GM21825 (cell line): Measurements from ENCODE around the gene FFAR2.
"Not testable (repeated sequence)": the region's sequence is repeated elsewhere in the genome, so short reads cannot be mapped to it uniquely, and the experiment has no call there.

Experiments
- ATAC-seq: cut with Tn5 transposase; IDR thresholded peaks from one replicate; pipeline ENCODE4 v1.9.1; 2021; ENCODE audit warnings: mild to moderate bottlenecking, moderate library complexity; ENCODE audit not compliant: unreplicated experiment

The FFAR2 gene

DNA sequence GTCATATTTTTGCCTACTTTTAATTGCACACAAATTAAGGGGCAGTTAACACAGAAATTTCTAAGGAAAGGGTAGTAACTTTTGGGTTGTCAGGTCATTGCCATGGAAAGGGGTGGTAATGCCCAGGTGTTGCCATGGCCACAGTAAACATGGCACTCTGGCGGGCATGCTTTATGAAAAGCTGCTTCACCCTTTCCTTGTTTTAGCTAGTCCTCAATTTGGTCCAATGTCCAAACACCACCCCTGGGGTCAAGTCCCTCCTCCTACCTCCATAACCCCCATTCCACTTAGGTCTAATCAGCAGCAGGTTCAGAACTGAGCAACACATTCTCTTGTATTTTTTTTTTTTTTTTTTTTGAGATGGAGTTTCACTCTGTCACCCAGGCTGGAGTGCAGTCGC is 6.6 kb downstream of the FFAR2 start:
- no peak for ATAC-seq

DNA sequence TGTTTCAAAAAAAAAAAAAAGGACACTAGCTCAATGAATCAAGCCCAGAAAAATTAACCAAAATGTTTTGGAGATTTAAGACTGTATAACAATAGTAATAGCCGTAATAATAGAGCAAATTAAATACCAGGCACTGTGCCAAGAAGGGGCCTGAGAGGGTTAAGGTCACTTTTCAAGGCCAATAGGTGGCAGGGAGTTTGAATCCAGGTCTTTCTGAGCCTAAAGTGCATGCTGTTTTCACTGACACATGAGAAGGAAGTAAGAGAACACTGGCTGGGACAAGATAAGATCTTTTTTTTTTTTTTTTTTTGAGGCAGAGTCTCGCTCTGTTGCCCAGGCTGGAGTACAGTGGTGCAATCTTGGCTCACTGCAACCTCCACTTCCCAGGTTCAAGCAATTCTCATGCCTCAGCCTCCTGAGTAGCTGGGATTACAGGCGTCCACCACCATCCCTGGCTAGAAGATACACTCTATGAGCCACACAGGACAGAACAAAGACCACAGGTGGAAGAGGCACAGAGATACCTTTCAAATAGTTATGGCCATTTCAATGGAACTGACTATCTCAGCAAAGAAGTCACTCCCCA is 7.7 kb downstream of the FFAR2 start:
- ATAC-seq = no peak

DNA sequence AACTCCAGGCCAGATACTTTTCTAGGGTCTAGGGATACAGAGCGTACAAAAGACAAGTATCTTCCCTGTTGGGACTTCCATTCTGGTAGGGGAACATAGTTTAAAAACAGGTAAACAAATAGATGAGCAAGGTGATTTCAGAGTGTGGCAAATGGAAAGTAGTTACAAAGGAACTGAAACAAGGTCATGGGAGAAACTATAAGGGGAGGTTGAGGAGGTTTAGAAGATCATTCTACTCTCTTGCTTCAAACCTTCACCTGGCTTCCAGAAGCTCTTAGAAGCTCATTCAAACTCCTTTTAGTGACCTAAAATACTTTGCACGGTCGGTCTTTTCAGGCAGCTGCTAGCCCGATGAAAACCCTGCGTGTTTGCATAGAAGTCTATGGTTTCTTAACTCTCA is 9.1 kb downstream of the FFAR2 start:
- ATAC-seq = no peak

DNA sequence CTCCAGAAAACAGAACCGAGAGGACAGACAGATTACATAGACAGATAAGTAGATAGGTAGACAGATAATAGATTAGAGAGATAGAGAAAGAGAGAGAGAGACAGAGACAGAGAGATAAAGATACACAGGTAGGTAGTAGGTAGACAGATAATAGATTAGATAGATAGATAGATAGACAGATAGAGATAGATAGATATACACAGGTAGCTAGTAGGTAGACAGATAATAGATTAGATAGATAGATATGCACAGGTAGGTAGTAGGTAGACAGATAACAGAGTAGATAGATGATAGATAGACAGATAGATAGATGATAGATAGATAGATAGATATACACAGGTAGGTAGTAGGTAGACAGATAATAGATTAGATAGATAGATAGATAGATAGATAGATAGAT is 10.1 kb downstream of the FFAR2 start:
- no peak for ATAC-seq

DNA sequence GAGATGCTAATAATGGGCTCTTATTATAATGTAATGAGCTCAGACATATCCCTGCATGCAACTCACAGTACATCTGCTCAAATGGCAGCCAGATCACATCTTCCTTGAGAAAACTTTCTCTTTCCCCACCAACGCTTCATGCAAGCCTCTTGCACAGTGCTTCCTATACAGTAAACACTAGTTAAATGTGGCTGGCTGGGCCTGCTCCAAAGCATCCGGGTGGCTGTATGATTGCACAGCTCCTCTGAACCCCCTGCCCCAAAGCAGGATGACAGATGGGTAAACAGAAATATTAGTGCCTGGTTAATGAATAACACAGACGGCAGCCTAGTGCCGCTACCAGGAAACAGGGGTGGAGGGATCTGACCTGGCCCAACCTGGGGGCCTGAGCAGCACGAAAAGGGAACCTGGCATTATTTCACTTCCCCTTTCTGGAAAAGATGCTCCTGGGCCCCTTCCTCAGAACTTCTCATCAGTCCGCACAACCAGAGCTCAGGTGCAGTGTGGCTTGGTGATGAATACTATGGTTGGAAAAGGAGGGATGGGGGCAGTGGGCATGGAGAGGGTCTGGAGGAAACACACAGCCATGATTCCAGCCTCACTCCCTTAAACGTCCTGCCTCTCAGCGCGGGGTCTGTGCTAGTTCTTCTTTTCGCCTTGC is 10.8 kb downstream of the FFAR2 start:
- peak; percentile 40 for ATAC-seq

DNA sequence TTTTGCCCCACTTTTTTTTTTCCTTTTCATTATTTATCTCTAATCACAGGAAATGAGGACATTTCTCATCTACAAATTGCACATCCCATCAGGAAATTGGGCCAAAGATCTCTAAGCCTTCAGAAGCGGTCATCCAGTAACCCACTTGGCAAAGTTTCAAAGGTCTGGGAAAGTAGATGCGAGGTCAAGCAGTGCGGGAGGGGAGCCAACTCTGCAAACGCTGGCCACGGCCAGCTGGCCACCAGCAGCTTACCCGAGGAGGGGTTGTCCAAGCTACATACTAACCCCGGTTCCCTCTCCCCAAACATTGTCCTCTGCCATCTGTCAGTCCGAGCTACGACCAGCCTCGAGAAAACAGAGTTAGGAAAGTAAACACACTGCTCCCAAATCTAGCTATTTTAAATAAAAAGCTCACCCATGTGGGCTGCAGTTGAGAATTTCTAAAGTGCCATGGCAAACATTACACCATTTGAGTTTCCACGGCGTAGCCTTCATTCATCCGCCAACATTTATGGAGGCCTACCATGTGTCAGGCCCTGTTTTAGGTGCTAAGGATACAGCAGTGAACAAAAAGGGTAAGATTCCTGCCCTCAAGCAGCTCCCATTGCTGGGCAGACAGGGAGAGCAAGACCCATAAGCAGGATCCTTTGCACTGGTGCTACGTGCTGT is 11.5 kb downstream of the FFAR2 start:
- ATAC-seq = no peak

DNA sequence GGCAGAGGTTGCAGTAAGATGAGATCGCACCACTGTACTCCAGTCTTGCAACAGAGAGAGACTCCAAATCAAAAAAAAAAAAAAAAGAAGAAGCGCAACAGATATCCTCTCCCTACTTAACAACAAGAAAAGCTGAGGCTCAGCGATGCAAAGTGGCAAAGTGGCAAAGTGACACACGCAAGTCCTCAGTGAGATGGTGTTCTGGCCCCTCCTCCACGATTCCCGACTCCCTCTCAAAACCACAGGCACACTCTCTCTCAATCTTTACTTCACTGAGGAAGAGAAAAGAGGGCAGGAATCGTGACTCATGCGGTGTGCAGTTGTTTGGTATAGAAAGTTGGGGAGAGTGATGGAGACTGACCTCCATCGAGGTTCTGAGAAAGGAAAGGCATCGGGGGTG is 12.6 kb downstream of the FFAR2 start:
- ATAC-seq = no peak

DNA sequence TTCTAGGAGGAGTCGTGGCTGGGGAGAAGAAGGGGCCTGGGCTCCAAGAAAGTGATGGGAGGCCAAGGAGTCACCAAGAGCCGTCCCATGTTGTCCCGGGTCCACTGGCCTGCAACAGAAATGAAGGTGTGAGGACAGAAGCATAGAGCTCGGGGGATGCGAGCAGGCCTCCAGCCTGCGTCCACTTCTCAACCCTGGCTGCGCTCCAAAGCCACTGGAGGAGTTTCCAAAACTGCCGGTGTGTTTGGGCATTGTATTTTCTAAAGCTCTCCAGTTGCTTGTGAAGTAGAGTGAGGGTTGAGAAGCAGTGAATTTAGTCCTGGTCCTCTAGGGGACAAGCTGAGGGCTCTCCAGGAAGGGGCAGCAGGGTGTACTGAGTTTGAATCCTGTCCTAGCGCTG is 13.0 kb downstream of the FFAR2 start:
- ATAC-seq = no peak

DNA sequence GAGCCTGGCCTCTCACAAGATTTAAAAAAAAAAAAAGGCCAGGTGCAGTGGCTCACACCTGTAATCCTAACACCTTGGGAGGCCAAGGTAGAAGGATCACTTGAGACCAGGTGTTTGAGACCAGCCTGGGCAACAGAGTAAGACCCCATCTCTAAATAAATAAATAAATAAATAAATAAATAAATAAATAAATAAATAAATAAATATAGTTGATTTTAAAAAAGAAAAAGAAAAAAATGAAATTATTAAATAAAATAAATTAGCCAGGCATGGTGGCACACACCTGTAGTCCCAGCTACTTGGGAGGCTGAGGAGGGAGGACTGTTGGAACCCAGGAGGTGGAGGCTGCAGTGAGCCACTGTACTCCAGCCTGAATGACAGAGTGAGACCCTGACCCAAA is 13.7 kb downstream of the FFAR2 start:
- not testable (repeated sequence) for ATAC-seq

DNA sequence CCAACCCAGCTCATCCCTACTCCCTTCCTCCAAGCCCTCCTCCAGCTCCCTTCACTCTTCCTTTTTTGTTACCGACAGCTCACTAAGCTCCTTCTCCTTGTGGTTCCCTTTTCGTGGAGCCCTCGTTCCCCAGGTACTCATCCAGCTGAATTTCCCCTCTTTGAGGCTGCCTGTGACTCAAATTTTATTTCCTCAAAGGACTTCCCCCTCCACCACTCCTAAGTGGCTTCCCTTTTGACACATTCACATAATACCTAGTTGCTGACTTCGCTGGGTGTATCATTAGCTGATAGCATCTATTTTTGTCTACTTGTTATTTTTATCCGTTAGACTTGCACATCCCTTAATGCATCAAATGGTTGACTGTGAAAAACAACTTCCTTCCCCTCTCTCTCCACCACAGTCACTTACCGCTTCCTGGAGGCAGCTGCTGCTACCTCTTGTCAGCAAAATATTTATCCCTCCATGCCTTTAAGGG is 14.5 kb downstream of the FFAR2 start:
- peak; percentile 49 for ATAC-seq

DNA sequence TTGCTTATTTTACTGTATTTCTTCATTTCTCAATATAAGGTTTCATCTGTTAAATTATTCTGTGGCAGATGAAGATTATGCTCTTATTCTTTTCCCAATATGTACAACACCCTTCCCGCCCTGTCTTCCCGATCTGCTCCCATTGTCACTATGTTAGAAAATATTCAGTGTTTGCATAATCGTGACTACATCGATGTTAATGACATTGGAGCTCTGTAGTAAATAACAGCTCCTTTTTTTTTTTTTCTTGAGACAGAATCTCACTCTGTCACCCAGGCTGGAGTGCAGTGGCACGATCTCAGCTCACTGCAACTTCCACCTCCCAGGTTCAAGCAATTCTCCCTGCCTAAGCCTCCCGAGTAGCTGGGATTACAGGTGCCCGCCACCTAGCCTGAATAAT is 14.9 kb downstream of the FFAR2 start:
- ATAC-seq = not testable (repeated sequence)

DNA sequence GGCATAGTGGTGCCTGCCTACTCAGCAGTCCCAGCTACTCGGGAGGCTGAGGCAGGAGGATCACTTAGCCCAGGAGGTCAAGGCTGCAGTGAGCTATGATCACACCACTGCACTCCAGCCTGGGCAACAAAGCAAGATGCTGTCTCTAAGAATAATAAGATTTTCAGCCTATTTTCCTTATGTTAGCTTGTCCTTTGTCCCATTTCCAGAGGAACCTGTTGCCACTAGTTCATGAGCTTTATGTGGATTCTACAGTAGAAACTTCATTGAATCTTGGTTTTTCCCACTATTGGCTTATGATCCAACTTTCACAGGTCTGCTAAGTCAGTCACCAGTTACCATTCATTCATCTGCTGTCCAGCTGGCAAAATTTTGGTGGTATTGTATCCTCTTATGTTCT is 18.2 kb downstream of the FFAR2 start:
- ATAC-seq = no peak

DNA sequence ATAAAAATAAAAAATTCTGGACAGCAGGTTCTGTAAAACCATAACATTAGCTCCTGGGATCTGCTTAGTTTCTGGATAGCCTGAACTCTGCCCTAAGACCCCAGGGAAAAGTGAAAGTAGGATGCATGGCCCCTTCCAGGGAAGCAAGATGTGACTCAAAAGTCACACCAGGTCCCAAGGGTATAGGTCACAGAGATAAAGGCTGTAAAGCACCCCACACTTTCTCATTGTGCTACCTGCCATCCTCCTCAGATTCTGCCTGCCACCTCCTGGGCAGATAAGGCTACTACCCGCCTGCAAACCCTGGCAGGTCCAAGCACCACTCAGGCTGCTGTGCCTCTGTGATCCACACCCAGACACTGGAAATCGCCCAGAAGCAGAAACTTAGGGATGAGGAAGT is 20.6 kb downstream of the FFAR2 start:
- peak; percentile 77 for ATAC-seq

DNA sequence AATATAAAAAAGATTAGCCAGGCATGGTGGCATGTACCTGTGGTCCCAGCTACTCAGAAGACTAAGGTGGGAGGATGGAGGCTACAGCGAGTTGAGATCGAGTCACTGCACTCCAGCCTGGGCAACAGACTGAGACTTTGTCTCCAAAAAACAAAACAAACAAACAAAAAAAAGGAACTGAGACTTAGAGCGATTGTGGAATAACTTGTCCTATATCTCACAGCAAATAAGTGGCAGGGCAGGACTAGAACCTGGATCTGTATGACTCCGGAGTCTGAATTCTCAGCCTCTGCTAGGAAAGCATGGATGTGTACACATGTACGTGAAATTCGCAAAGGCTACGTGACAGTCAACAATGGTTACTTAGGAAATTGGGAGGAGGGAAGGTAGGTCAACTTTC is 22.1 kb downstream of the FFAR2 start:
- no peak for ATAC-seq

DNA sequence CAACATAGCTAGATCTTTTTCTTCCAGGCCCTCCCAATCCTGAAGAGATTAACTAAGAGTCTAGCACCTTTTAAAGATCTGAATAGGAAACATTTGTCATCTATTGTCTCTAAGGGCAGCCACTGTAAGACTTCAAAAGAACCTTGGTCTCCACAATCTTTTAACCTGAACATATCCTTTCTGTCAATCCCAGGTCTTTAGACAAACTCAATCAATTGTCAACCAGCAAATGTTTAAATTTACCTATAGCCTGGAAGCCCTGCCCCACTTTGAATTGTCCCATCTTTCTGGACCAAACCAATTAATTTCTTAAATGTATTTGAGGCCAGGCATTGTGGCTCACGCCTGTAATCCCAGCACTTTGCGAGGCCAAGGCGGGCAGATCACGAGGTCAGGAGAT is 23.0 kb downstream of the FFAR2 start:
- not testable (repeated sequence) for ATAC-seq

DNA sequence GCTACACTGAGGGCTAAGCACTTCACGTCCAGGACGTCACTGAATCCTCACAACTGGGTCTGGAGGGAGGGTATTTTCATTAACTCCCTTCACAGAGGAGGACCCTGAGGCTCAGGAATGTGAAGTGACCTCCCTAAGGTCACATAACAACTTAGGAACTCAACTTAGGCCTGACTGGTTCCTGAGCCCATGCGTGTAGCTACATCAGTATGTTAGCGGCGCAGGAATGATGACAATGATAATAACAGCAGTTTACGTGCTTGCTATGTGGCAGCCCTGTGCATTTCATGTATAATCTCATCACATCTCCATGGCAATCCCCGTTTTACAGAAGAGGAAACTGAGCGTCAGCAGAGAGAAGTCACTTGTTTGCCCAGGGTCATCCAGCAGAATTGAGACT is 23.9 kb downstream of the FFAR2 start:
- ATAC-seq = no peak

DNA sequence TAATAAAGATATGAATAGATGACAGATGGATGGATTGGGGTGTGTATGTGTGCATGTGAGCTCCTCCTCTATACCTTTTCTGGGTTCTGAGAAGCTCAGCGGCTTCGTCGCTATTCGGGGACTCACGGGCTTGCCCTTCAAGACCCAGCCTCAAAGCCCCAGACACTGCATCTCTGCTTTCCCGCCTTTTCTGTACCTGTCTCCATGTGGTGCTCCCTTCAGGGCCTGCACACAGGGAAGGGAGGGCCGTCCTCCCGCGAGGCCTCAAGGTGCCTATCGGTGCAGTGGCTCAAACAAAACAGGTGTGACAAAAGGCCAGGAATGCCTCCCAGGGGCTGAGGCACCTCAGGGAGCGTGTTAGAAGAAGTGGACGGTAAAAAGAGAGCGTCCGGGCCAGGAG is 26.0 kb downstream of the FFAR2 start:
- no peak for ATAC-seq

DNA sequence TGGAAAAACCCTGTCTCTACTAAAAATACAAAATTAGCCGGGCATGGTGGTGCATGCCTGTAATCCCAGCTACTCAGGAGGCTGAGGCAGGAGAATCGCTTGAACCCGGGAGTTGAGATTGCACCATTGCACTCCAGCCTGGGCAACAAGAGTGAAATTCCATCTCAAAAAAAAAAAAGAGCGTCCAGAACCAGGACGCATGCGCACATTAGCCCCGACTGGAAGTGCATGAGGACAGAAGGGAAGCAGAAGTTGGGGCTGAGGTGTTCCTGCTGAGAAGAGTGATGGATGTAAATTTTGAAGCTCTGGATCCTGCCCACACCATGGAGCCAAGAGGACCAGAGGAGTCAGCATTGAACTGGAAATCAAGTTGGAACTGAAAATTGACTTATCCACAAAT is 26.5 kb downstream of the FFAR2 start:
- not testable (repeated sequence) for ATAC-seq

DNA sequence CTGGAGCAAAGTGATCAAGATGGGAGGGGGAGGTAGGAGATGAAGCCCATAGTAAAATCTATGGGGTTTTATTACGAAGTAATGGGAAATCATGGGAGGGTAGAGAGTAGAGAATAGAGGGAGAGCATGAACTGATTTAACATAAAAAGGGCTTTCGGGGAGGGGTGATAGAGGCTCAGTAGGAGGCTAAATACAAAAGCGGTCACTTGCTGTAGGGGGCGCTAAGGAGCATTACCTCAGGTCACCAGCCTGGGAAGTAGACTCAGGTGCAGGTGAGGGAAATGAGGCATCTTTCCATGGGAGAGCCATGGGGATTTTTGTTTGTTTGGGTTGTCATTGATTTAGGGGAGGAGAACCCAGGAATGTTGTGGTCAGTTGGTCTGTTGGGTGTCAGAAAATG is 28.1 kb downstream of the FFAR2 start:
- no peak for ATAC-seq

DNA sequence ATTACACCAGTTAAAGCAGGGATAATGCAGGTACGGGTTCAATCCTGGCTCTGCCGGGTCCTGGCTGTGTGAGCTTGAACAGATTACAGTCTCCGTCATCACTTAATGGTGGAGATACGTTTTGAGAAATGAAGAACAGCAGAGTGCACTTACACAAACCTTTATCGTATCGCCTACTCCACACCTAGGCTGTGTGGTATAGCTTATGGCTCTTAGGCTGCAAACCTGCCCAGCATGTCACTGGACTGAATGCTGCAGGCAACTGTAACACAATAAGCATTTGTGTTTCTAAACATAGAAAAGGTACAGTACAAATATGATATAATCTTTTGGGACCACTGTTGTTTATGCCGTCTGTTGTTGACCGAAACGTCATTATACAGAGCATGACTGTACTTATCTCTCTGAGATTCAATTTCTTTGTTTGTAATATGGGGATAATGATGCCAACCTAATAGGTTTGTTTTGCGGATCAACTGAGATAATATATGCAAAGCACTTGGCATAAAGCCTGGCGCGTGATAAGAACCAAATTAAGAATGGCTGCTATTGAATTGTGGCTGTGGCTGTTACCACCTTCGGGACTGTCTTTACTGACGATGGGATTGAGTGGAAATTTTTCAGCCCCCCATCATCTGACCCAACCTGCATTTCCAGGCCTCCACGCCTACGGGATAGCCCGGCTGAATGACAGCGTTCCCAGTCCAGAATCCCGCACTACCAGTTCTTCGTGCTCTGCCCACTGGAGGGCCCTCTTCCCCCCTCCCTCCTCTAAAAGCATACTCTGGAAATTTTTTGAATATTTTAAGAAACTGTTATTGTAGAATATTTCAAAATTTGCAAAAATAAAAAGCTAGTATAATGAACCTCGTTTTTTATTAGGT is 31.0 kb downstream of the FFAR2 start:
- no peak for ATAC-seq

DNA sequence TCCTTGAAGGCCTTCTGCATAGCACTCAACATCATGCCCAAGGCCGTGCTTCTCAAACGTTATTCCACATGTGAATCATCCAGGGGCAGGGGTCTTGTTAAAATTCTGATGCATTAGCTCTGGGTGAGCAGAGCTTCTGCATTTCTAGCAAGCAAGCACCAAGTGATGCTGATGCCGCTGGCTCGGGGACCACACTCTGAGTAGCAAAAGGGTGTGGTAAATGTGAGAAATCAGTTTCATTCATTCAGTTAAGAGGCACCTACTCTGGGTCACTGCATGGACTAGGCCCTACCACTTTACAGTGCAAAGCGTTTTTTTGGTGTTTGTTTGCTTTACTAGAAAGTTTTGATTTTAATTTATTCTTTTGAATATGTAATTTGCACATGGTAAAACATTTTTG is 35.0 kb downstream of the FFAR2 start:
- ATAC-seq = no peak
